Renal pelvis (tissue), 12 donors: Measurements from ENCODE around the gene SDCCAG8. TPM values are rescaled to one million over a fixed set of nuclear protein-coding genes. Genes with fewer than 3 reads are reported as not detected.
A peak's percentile ranks its signal among the peaks of the same experiment; 100 is the strongest.
"Not testable (repeated sequence)": the region's sequence is repeated elsewhere in the genome, so short reads cannot be mapped to it uniquely, and the experiment has no call there.

ENCODE experiments used
- DNase-seq: peaks from one replicate; pipeline ENCODE4 v3.0.0-alpha.2; 2013
- long read RNA-seq, 16 experiments: transcript quantifications; one replicate each; lab custom pipeline, GENCODE V29; 2026
- polyA plus RNA-seq, 3 donors: library from polyadenylated mRNA; unstranded; fragments of 120-200 nt; gene quantifications; one replicate each; pipeline ENCODE4 v1.2.1, GENCODE V29; 2013; ENCODE audit not compliant: insufficient read length in 3 of 3

Gene SDCCAG8
- polyA plus RNA-seq: 10 to 100 TPM; 30.2 to 52.0 (median 47.2) TPM
- long read RNA-seq, donor 1, partial matches to known transcripts: 0 of 2 reads
- long read RNA-seq, donor 1, other reads (novel, unspliced or antisense): 0 of 2 reads
- long read RNA-seq, donor 2, partial matches to known transcripts: 0 of 1 reads
- long read RNA-seq, donor 2, other reads (novel, unspliced or antisense): 0 of 1 reads
- long read RNA-seq, donor 3, partial matches to known transcripts: 10 of 12 reads
- long read RNA-seq, donor 3, other reads (novel, unspliced or antisense): 0 of 12 reads
- long read RNA-seq, donor 4, partial matches to known transcripts: 8 of 9 reads
- long read RNA-seq, donor 4, other reads (novel, unspliced or antisense): 0 of 9 reads
- long read RNA-seq, donor 5: 0 reads
- long read RNA-seq, donor 6, partial matches to known transcripts: 7 of 8 reads
- long read RNA-seq, donor 6, other reads (novel, unspliced or antisense): 0 of 8 reads
- long read RNA-seq, donor 7, partial matches to known transcripts: 0 of 2 reads
- long read RNA-seq, donor 7, other reads (novel, unspliced or antisense): 0 of 2 reads
- long read RNA-seq, donor 8, partial matches to known transcripts: 0 of 1 reads
- long read RNA-seq, donor 8, other reads (novel, unspliced or antisense): 0 of 1 reads
- long read RNA-seq, donor 9, partial matches to known transcripts: 0 of 8 reads
- long read RNA-seq, donor 9, other reads (novel, unspliced or antisense): 5 of 8 reads
- long read RNA-seq, donor 10: 0 reads
- long read RNA-seq, donor 11: 0 reads
- long read RNA-seq, donor 12, partial matches to known transcripts: 9 of 16 reads
- long read RNA-seq, donor 12, other reads (novel, unspliced or antisense): 5 of 16 reads
- long read RNA-seq, donor 13, partial matches to known transcripts: 0 of 3 reads
- long read RNA-seq, donor 13, other reads (novel, unspliced or antisense): 0 of 3 reads
- long read RNA-seq, donor 14: 0 reads
- long read RNA-seq, donor 15, partial matches to known transcripts: 8 of 12 reads
- long read RNA-seq, donor 15, other reads (novel, unspliced or antisense): 0 of 12 reads
- long read RNA-seq, donor 16, partial matches to known transcripts: 5 of 7 reads
- long read RNA-seq, donor 16, other reads (novel, unspliced or antisense): 0 of 7 reads

- DNase-seq: peak; percentile 100
These were observed at the start of gene SDCCAG8 for GRCh38 chr1:243255791-243256512. Gene SDCCAG8 (plus strand): TSS chr1:243256041. CDS start chr1:243256174, 133 bp downstream.

- DNase-seq: not testable (repeated sequence)
These were observed 43.9 kb upstream of the SDCCAG8 start for GRCh38 chr1:243211984-243212383.

GRCh38 chr1:243213045-243213787 lies 42.6 kb upstream of the SDCCAG8 start:
- no peak for DNase-seq

GRCh38 chr1:243215276-243215875 lies 40.5 kb upstream of the SDCCAG8 start:
- DNase-seq: not testable (repeated sequence)

- no peak for DNase-seq
These were observed 39.1 kb upstream of the SDCCAG8 start for GRCh38 chr1:243216741-243217140.

- no peak for DNase-seq
These were observed 38.5 kb upstream of the SDCCAG8 start for GRCh38 chr1:243217349-243217748.

- no peak for DNase-seq
These were observed 37.8 kb upstream of the SDCCAG8 start for GRCh38 chr1:243218059-243218458.

GRCh38 chr1:243227622-243228021 lies 28.2 kb upstream of the SDCCAG8 start:
- no peak for DNase-seq

- no peak for DNase-seq
These were observed 26.3 kb upstream of the SDCCAG8 start for GRCh38 chr1:243229526-243229925.

- DNase-seq: no peak
These were observed 24.9 kb upstream of the SDCCAG8 start for GRCh38 chr1:243230914-243231313.

- DNase-seq: no peak
These were observed 21.9 kb upstream of the SDCCAG8 start for GRCh38 chr1:243233908-243234307.

- DNase-seq: peak; percentile 39
These were observed 20.7 kb upstream of the SDCCAG8 start for GRCh38 chr1:243234978-243235647.

GRCh38 chr1:243236604-243237252 lies 19.1 kb upstream of the SDCCAG8 start:
- DNase-seq: no peak

GRCh38 chr1:243244432-243244841 lies 11.4 kb upstream of the SDCCAG8 start:
- DNase-seq: no peak

GRCh38 chr1:243246916-243247315 lies 8.9 kb upstream of the SDCCAG8 start:
- no peak for DNase-seq

GRCh38 chr1:243247901-243248300 lies 7.9 kb upstream of the SDCCAG8 start:
- DNase-seq: no peak

- no peak for DNase-seq
These were observed 6.6 kb upstream of the SDCCAG8 start for GRCh38 chr1:243249214-243249613.

GRCh38 chr1:243250102-243250501 lies 5.7 kb upstream of the SDCCAG8 start:
- DNase-seq: no peak

- DNase-seq: no peak
These were observed 4.3 kb upstream of the SDCCAG8 start for GRCh38 chr1:243251539-243251938.
